ENCODE measurements around the gene AVP.
"Not testable (repeated sequence)": the region's sequence is repeated elsewhere in the genome, so short reads cannot be mapped to it uniquely, and the experiment has no call there.

The AVP gene

DNA sequence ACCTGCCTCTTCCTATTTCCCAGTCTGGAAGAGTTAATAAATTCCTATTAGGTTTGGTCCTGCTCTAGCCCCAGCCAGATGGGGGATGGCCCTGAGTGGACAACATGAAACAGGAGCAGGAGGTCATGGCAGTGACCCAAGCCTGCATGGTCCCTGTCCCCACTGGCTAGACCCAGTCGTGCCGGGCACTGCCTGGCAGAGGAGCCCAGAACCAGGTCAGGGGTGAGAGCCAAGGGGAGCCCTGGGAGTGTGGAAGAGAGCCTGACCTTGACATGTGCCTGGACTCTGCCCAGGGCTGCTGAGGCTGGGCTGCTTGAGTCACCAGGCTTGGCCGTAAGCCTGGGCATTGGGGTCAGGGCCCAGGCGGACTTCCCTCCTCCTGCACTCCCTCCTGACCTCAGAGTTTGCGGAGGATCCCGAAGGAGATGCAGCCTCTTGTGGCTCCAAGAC lies 3.6 kb downstream of the AVP start:
- Histone ChIP-seq H4K20me1 (peaks cover 0 to 7% (median 0%) of the 10 kb centered on the region in 11 experiments; a peak in 5 of 22 replicates), H3K4me1 (peaks cover 0 to 15% (median 2%) of the 10 kb centered on the region in 10 experiments; a peak in 9 of 20 replicates), H3K27me3 (peaks cover 51 to 89% (median 80%) of the 10 kb centered on the region in 11 experiments), H3K9me3 (replicated peaks in 1 of 11) (0 out of 22 replicates have a peak, but pooled peaks cover 0 to 5% (median 0%) of the 10 kb centered on the region in 11 experiments), H3K27ac (no peak overlapping the region), H3K36me3 (no peaks in the 10 kb centered on the region), H3K4me2 (no peak overlapping the region), H3K4me3 (no peak overlapping the region), H3K9ac (no peak overlapping the region)
- TF ChIP-seq Cebpa-rat (IDR thresholded peaks at IDR 0.05): no peak

DNA sequence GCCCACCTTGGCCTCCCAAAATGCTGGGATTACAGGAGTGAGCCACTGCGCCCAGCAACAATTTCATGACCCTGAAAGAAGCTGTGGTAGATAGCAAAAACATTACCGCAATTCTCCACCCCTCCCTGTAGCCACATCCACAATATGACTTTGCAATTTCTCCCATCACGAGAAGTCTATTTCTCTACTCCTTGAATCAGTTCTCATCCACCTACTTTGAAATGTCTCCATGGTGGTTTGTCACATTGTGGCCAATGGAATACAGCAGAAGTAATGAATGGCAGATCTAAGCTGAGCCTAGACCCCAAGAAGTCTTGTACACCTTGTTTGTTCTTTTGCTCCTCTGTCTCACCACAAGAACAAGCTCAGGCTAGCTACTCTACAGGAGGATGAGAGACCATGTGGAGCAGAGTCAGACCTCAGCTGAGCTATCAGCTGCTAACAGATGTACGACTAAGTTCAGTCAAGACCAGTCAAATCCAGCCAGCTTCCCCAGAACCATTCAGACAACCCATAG lies 6.8 kb downstream of the AVP start:
- H3K27me3 ChIP-seq: peaks cover 31 to 85% (median 65%) of the 10 kb centered on the region in 11 experiments
- H4K20me1 ChIP-seq: no peaks in the 10 kb centered on the region; a peak in 2 of 22 replicates
- peaks cover 0 to 25% (median 9%) of the 10 kb centered on the region in 10 experiments; a peak in 12 of 20 replicates for H3K4me1 ChIP-seq
- H3K36me3 ChIP-seq: no peaks in the 10 kb centered on the region
- H3K4me2 ChIP-seq: peak overlapping the region in 5 of 11 experiments; percentile 10 to 72 (median 42); a peak in 10 of 22 replicates
- no peak overlapping the region for H3K9ac ChIP-seq
- 0 out of 22 replicates have a peak, but pooled peaks cover 0 to 5% (median 0%) of the 10 kb centered on the region in 11 experiments for H3K9me3 ChIP-seq (replicated peaks in 1 of 11)
- TF ChIP-seq Cebpa-rat (IDR thresholded peaks at IDR 0.05): no peak
- H3K27ac ChIP-seq: peak overlapping the region in 1 of 11 experiments; percentile 29; a peak in 2 of 22 replicates
- H3K4me3 ChIP-seq: no peak overlapping the region

DNA sequence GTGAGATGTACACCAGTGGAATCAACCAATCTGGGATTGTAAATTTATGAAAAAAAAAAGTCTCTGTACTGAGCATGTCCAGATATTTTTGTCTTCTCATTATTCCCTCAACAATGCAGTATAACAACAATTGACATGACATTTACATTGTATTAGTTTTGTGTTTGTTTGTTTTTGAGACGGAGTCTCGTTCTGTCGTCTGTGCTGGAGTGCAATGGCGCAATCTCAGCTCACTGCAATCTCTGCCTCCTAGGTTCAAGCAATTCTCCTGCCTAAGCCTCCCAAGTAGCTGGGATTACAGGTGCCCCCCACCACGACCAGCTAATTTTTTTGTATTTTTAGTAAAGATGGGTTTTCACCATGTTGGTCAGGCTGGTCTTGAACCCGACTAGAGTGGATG lies 9.2 kb downstream of the AVP start:
- not testable (repeated sequence) for H3K9ac ChIP-seq; H3K27ac ChIP-seq; H3K9me3 ChIP-seq (replicated peaks in 1 of 11); H3K36me3 ChIP-seq; H3K4me3 ChIP-seq; H4K20me1 ChIP-seq
- Histone ChIP-seq H3K27me3 (peaks cover 31 to 85% (median 65%) of the 10 kb centered on the region in 11 experiments), H3K4me1 (peaks cover 0 to 29% (median 11%) of the 10 kb centered on the region in 10 experiments; a peak in 13 of 20 replicates), H3K4me2 (peak overlapping the region in 5 of 11 experiments; percentile 34 to 70 (median 58); a peak in 8 of 22 replicates)

DNA sequence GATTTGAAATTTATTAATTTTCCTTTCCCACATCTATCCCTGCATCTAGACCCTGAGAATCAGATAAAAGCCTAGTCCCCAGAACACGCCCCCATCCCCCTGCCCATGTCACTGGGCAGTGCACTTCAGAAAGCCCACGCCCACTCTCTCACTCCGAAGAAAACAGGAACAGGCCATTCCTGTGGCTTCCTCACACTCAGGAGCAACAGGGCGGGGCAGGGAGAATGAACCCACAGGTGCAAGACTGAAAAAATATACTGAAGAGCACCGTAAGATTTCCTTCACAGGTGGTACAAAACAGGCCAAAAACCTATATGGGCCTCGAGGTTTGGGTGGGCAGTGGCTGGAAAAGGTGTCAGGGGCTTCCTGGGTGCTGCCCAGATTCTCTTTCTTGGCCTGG lies 9.7 kb downstream of the AVP start:
- H3K4me2 ChIP-seq: peak overlapping the region in 9 of 11 experiments; percentile 5 to 70 (median 57); a peak in 13 of 22 replicates
- H3K36me3 ChIP-seq: no peaks in the 10 kb centered on the region
- H3K27me3 ChIP-seq: peaks cover 29 to 84% (median 62%) of the 10 kb centered on the region in 11 experiments
- no peaks in the 10 kb centered on the region; a peak in 1 of 22 replicates for H4K20me1 ChIP-seq
- H3K27ac ChIP-seq: no peak overlapping the region
- H3K9me3 ChIP-seq (replicated peaks in 1 of 11): peaks cover 0 to 9% (median 0%) of the 10 kb centered on the region in 11 experiments; a peak in 5 of 22 replicates
- no peak overlapping the region for H3K4me3 ChIP-seq
- peaks cover 0 to 29% (median 11%) of the 10 kb centered on the region in 10 experiments; a peak in 13 of 20 replicates for H3K4me1 ChIP-seq
- TF ChIP-seq Cebpa-rat (IDR thresholded peaks at IDR 0.05): no peak
- peak overlapping the region in 1 of 11 experiments; percentile 34; a peak in 1 of 22 replicates for H3K9ac ChIP-seq

DNA sequence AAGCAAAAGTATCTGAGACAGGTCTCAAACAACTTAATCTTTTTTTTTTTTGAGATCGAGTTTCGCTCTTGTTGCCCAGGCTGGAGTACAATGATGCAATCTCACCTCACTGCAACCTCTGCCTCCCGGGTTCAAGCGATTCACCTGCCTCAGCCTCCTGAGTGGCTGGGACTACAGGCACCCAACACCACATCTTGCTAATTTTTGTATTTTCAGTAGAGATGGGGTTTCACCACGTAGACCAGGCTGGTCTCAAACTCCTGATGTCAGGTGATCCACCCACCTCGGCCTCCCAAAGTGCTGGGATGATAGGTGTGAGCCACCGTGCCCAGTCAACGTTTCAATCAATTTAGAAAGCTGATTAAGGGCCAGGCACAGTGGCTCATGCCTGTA lies 11.3 kb downstream of the AVP start:
- Histone ChIP-seq H3K4me1 (peaks cover 2 to 29% (median 13%) of the 10 kb centered on the region in 10 experiments), H3K27me3 (peaks cover 29 to 69% (median 56%) of the 10 kb centered on the region in 11 experiments)
- not testable (repeated sequence) for H3K4me3 ChIP-seq; H3K36me3 ChIP-seq; H3K27ac ChIP-seq; H4K20me1 ChIP-seq; H3K9ac ChIP-seq; H3K9me3 ChIP-seq (replicated peaks in 1 of 11); H3K4me2 ChIP-seq

DNA sequence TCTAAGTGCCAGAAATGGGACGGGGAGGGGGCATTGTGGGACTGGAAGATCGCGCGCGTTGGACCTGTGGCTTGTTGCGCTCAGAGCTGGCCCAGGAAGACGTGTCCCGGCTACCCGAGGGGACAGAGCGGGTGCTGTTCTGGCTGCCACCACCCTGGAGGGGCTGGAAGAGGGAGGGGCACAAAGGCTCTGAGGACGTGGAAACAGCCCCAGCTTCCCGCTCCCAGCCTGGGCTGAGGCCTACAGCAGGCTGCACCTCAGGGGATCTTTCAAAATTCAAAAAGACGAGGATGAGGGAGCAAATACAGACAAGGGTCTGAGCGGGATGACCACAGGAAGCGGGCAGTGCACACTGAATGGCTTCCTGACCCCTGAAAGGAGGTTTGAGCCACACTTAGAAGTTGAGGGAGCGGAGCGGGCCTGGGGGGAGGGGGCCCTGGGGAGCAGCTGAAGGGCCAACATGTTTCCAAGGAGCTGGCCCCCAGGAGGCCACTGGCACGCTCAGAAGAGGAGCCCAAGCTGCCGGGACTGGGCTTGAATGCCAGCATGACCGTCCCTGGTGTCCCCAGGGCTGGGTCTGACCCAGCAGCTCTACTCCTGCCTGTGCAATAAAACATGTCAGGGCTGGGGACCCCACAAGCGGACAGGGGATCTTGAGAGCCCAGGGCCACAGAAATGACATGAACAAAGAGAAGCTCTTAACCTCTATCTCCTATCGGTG lies 11.8 kb downstream of the AVP start:
- Histone ChIP-seq H3K27me3 (peaks cover 29 to 63% (median 50%) of the 10 kb centered on the region in 11 experiments), H3K4me3 (peak overlapping the region in 2 of 10 experiments; percentile 42 to 62; a peak in 3 of 20 replicates), H3K36me3 (no peaks in the 10 kb centered on the region), H3K4me1 (peaks cover 7 to 31% (median 15%) of the 10 kb centered on the region in 10 experiments), H3K4me2 (peak overlapping the region in 10 of 11 experiments; percentile 38 to 60 (median 48); a peak in 15 of 22 replicates), H4K20me1 (no peaks in the 10 kb centered on the region; a peak in 1 of 22 replicates), H3K9me3 (replicated peaks in 1 of 11) (peaks cover 0 to 6% (median 0%) of the 10 kb centered on the region in 11 experiments; a peak in 5 of 22 replicates), H3K27ac (no peak overlapping the region), H3K9ac (no peak overlapping the region)
- no peak for TF ChIP-seq Cebpa-rat (IDR thresholded peaks at IDR 0.05)

DNA sequence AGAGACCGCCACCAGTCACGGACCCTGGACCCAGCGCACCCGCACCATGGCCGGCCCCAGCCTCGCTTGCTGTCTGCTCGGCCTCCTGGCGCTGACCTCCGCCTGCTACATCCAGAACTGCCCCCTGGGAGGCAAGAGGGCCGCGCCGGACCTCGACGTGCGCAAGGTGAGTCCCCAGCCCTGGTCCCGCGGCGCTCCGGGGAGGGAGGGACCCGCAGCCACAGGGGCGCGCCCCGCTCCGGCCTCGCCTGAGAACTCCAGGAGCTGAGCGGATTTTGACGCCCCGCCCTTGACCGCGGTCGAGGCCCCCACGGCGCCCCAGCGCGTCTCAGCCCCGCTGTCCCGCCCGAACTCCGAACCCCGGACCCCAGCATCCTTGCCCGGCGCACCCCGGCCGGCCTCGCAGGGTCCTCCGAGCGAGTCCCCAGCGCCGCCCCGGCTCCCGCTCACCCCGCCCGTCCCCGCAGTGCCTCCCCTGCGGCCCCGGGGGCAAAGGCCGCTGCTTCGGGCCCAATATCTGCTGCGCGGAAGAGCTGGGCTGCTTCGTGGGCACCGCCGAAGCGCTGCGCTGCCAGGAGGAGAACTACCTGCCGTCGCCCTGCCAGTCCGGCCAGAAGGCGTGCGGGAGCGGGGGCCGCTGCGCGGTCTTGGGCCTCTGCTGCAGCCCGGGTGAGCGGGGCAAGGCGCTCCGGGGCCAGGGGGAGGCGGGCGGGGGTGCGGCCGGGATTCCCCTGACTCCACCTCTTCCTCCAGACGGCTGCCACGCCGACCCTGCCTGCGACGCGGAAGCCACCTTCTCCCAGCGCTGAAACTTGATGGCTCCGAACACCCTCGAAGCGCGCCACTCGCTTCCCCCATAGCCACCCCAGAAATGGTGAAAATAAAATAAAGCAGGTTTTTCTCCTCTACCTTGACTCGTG lies 12.7 kb downstream of the AVP start, which contains the start of gene OXT:
TSS of gene OXT (plus strand) at position 11 of the 920 bp plus-strand sequence. CDS start at position 47, 36 bp downstream.
- peak within 1 kb of the TSS; percentile 21 to 62 (median 42); a peak in 18 of 20 replicates for H3K4me3 ChIP-seq
- H3K4me1 ChIP-seq: peaks cover 8 to 30% (median 17%) of the 10 kb centered on the region in 10 experiments
- H3K27ac ChIP-seq: no peak within 1 kb of the TSS
- H3K36me3 ChIP-seq: no peaks in the 10 kb centered on the region
- no peak for TF ChIP-seq Cebpa-rat (IDR thresholded peaks at IDR 0.05)
- H3K9me3 ChIP-seq (replicated peaks in 1 of 11): peaks cover 0 to 6% (median 0%) of the 10 kb centered on the region in 11 experiments; a peak in 5 of 22 replicates
- peak within 1 kb of the TSS; percentile 38 to 60 (median 49) for H3K4me2 ChIP-seq
- H3K9ac ChIP-seq: peak within 1 kb of the TSS in 1 of 11 experiments; percentile 13; a peak in 2 of 22 replicates
- H3K27me3 ChIP-seq: peaks cover 29 to 57% (median 45%) of the 10 kb centered on the region in 11 experiments
- H4K20me1 ChIP-seq: no peaks in the 10 kb centered on the region; a peak in 1 of 22 replicates

DNA sequence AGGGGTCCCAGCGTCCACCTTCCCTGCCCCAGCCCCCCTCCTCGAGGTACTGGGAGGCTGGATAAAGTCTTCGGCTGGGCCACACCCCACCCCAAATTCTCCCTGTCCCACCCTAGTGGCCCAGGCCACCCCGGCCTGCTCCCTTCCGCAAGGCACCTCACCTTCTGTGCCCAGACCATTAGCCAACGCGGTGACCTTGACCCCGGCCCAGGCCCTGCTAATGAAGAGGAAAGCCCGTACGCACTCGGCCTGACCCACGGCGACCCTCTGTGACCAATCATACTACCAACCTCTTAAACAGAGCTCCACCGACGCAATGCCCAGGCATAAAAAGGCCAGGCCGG lies 13.3 kb downstream of the AVP start:
- H3K4me2 ChIP-seq: peak overlapping the region in 10 of 11 experiments; percentile 38 to 60 (median 49); a peak in 14 of 22 replicates
- H4K20me1 ChIP-seq: no peaks in the 10 kb centered on the region; a peak in 1 of 22 replicates
- no peak overlapping the region for H3K9ac ChIP-seq
- 0 out of 20 replicates have a peak overlapping the region, but pooled peaks of 4 of the 10 experiments have one; percentile 32 to 62 (median 43) for H3K4me3 ChIP-seq
- peaks cover 0 to 6% (median 0%) of the 10 kb centered on the region in 11 experiments; a peak in 5 of 22 replicates for H3K9me3 ChIP-seq (replicated peaks in 1 of 11)
- no peaks in the 10 kb centered on the region for H3K36me3 ChIP-seq
- peaks cover 29 to 57% (median 43%) of the 10 kb centered on the region in 11 experiments for H3K27me3 ChIP-seq
- TF ChIP-seq Cebpa-rat (IDR thresholded peaks at IDR 0.05): no peak
- H3K4me1 ChIP-seq: peaks cover 8 to 27% (median 18%) of the 10 kb centered on the region in 10 experiments
- H3K27ac ChIP-seq: no peak overlapping the region
